HepG2 (cell line): ENCODE results near the gene TBC1D14. TPM values are rescaled to one million over a fixed set of nuclear protein-coding genes. Genes with fewer than 3 reads are reported as not detected.

ENCODE experiments used
- ATAC-seq: fragments of 200-7000 bp; cut with Tn5 transposase; 3 replicates; pipeline ENCODE4 v1.9.1; 2020; ENCODE audit warnings: mild to moderate bottlenecking, moderate library complexity
- BruUV-seq: library from RNA; stranded (reverse); fragments of 400-500 nt; replicated peaks from 2 replicates; lab custom pipeline; 2021; lab: Mats Ljungman, UMichigan
- CTCF ChIA-PET: fragments of 300-600 bp; formaldehyde crosslinking; extraction: SDS; loops from one replicate; lab custom pipeline; 2021; ENCODE audit warnings: low total read pairs, inconsistent platforms, low intra/inter-chr PET ratio; lab: Yijun Ruan, JAX
- POLR2A ChIA-PET: fragments of 350-600 bp; sonication (Branson Sonifier 250); formaldehyde crosslinking; loops from one replicate; lab custom pipeline; 2020; ENCODE audit warnings: antibody characterized with exemption, inconsistent platforms; lab: Yijun Ruan, JAX
- DNase-seq: peaks from one replicate; pipeline ENCODE4 v3.0.0-alpha.2; 2015; ENCODE audit warnings: low spot score
- FAIRE-seq: peaks from 3 replicates; lab custom pipeline; 2011; peaks lifted over from hg19 to GRCh38; lab: Jason Lieb, UNC
- H2AFZ ChIP-seq: one replicate; pipeline ENCODE4 v1.6.1; 2011; ENCODE audit warnings: low read length, inconsistent platforms
- H3K27ac ChIP-seq: fragments of 300-600 bp; 3 replicates; pipeline ENCODE4 v1.8.0; 2011; ENCODE audit warnings: mixed run types, mild to moderate bottlenecking, mixed read lengths, low read length, inconsistent platforms; ENCODE audit not compliant: insufficient read depth; ENCODE audit errors: extremely low read length
- H3K27me3 ChIP-seq, 2 experiments: fragments of 200-600 bp in 1 of 2; 2 replicates in 1 of 2; 3 replicates in 1 of 2; pipeline versions ENCODE4 v1.6.0 to v1.8.0; 2011; ENCODE audit warnings: low read length in 2 of 2, mild to moderate bottlenecking in 2 of 2, moderate library complexity in 2 of 2, inconsistent platforms in 1 of 2; ENCODE audit not compliant: insufficient read depth in 2 of 2, control insufficient read depth in 1 of 2
- H3K36me3 ChIP-seq, 2 experiments: fragments of 200-600 bp in 1 of 2; replicated peaks in 1 of 2; 2 replicates in 1 of 2; 3 replicates in 1 of 2; pipeline versions ENCODE4 v1.5.1 to v1.8.0; 2011; ENCODE audit warnings: low read length in 2 of 2, inconsistent platforms in 1 of 2; ENCODE audit not compliant: insufficient read depth in 2 of 2, control insufficient read depth in 1 of 2
- H3K4me1 ChIP-seq: 2 replicates; pipeline ENCODE4 v1.5.1; 2012; ENCODE audit warnings: low read length, inconsistent platforms; ENCODE audit not compliant: insufficient read depth
- H3K4me2 ChIP-seq: 2 replicates; pipeline ENCODE4 v1.6.0; 2011; ENCODE audit warnings: low read depth, low read length, inconsistent platforms
- H3K4me3 ChIP-seq, 3 experiments: fragments of 200-600 bp in 1 of 3; sonication (generic), shearing (Covaris generic) in 1 of 3; replicated peaks in 1 of 3; 2 replicates each; pipeline ENCODE4 v1.5.1; 2011 to 2016; ENCODE audit warnings: low read length in 3 of 3, inconsistent platforms in 2 of 3, low read depth in 2 of 3, mild to moderate bottlenecking in 2 of 3, control low read depth in 1 of 3, mixed read lengths in 1 of 3; ENCODE audit not compliant: insufficient read depth in 1 of 3
- H3K79me2 ChIP-seq: one replicate; pipeline ENCODE4 v1.6.1; 2011; ENCODE audit warnings: low read length, inconsistent platforms; ENCODE audit not compliant: insufficient read depth
- H3K9ac ChIP-seq: 2 replicates; pipeline ENCODE4 v1.6.0; 2011; ENCODE audit warnings: mild to moderate bottlenecking, low read depth, low read length, inconsistent platforms; ENCODE audit not compliant: insufficient read depth
- H3K9me3 ChIP-seq: 2 replicates; pipeline ENCODE4 v1.5.1; 2012; ENCODE audit warnings: mild to moderate bottlenecking, low read length
- H4K20me1 ChIP-seq: 2 replicates; pipeline ENCODE4 v1.6.0; 2011; ENCODE audit warnings: inconsistent platforms, mild to moderate bottlenecking, low read length, moderate library complexity; ENCODE audit not compliant: insufficient read depth
- BHLHE40 ChIP-seq: IDR thresholded peaks from 2 replicates; pipeline ENCODE4 v1.6.1; 2011; ENCODE audit warnings: low read length, improper control_type of control experiment
- FIP1L1 ChIP-seq: fragments of 200-400 bp; formaldehyde crosslinking; IDR thresholded peaks from 2 replicates; pipeline ENCODE4 v1.6.1; 2018; ENCODE audit warnings: low read depth, mild to moderate bottlenecking, low read length, moderate library complexity, borderline replicate concordance; ENCODE audit not compliant: insufficient read depth
- FOXA3 ChIP-seq: IDR thresholded peaks from 2 replicates; pipeline ENCODE4 v1.6.1; 2016; ENCODE audit warnings: missing genetic modification reagents, missing compliant biosample characterization
- IKZF5 ChIP-seq: IDR thresholded peaks from 2 replicates; pipeline ENCODE4 v1.6.1; 2018; ENCODE audit warnings: missing genetic modification reagents, mild to moderate bottlenecking, missing compliant biosample characterization
- NFIB ChIP-seq: sonication (generic); formaldehyde crosslinking; IDR thresholded peaks from 2 replicates; pipeline ENCODE4 v1.9.0; 2021; ENCODE audit warnings: missing genetic modification reagents, mild to moderate bottlenecking, borderline replicate concordance
- PITX1 ChIP-seq: sonication (generic); formaldehyde crosslinking; IDR thresholded peaks from 2 replicates; pipeline ENCODE4 v1.5.1; 2020; ENCODE audit warnings: mild to moderate bottlenecking, missing genetic modification reagents
- RCOR2 ChIP-seq: IDR thresholded peaks from 2 replicates; pipeline ENCODE4 v1.6.1; 2016; ENCODE audit warnings: missing biosample characterization, missing genetic modification reagents
- SMYD3 ChIP-seq: sonication (generic); formaldehyde crosslinking; IDR thresholded peaks from 2 replicates; pipeline ENCODE4 v1.8.1; 2023; ENCODE audit warnings: mild to moderate bottlenecking, missing genetic modification reagents
- SPEN ChIP-seq: sonication (generic); formaldehyde crosslinking; IDR thresholded peaks from 2 replicates; pipeline ENCODE4 v1.5.1; 2020; ENCODE audit warnings: low read depth, mild to moderate bottlenecking, missing genetic modification reagents
- TEAD2 ChIP-seq: sonication (generic); formaldehyde crosslinking; IDR thresholded peaks from 2 replicates; pipeline ENCODE4 v1.9.0; 2021; ENCODE audit warnings: missing genetic modification reagents
- ZBTB43 ChIP-seq: sonication (generic); formaldehyde crosslinking; conservative IDR thresholded peaks from 2 replicates; pipeline ENCODE4 v1.4.0; 2020; ENCODE audit warnings: missing genetic modification reagents
- ZFX ChIP-seq: sonication (generic); formaldehyde crosslinking; IDR thresholded peaks from 2 replicates; pipeline ENCODE4 v1.4.0; 2020; ENCODE audit warnings: mild to moderate bottlenecking, low read depth, missing genetic modification reagents, moderate library complexity
- ZNF101 ChIP-seq: sonication (generic); formaldehyde crosslinking; IDR thresholded peaks from 2 replicates; pipeline ENCODE4 v1.4.0; 2020; ENCODE audit warnings: mild to moderate bottlenecking, low read depth, missing genetic modification reagents, borderline replicate concordance
- ZNF234 ChIP-seq: sonication (generic); formaldehyde crosslinking; conservative IDR thresholded peaks from 2 replicates; pipeline ENCODE4 v1.5.1; 2020; ENCODE audit warnings: mild to moderate bottlenecking, missing genetic modification reagents
- ZNF337 ChIP-seq: sonication (generic); formaldehyde crosslinking; IDR thresholded peaks from 2 replicates; pipeline ENCODE4 v1.5.1; 2020; ENCODE audit warnings: missing genetic modification reagents, low read depth, mild to moderate bottlenecking, borderline replicate concordance
- ZNF350 ChIP-seq: sonication (generic); formaldehyde crosslinking; IDR thresholded peaks from 2 replicates; pipeline ENCODE4 v1.4.0; 2020; ENCODE audit warnings: mild to moderate bottlenecking, low read depth, missing genetic modification reagents, borderline replicate concordance
- ZNF652 ChIP-seq: IDR thresholded peaks from 2 replicates; pipeline ENCODE4 v1.6.1; 2016; ENCODE audit warnings: low read depth, borderline replicate concordance
- ZNF710 ChIP-seq: sonication (generic); formaldehyde crosslinking; IDR thresholded peaks from 2 replicates; pipeline ENCODE4 v1.5.0; 2020; ENCODE audit warnings: mild to moderate bottlenecking, missing genetic modification reagents, borderline replicate concordance
- ZNF782 ChIP-seq: sonication (generic); formaldehyde crosslinking; IDR thresholded peaks from 2 replicates; pipeline ENCODE4 v1.4.0; 2020; ENCODE audit warnings: missing genetic modification reagents, mild to moderate bottlenecking, borderline replicate concordance
- WGBS: methylation state at CpG from one replicate; pipeline ENCODE4 v1.1.6; 2017; ENCODE audit warnings: low lambda C conversion rate; 5-methylcytosine and 5-hydroxymethylcytosine counted together
- in situ Hi-C: cut with HindIII; loops from 2 replicates; pipeline ENCODE4 v1.10.0; 2017; ENCODE audit warnings: low pct_unique_long_range_greater_than_20kb; ENCODE audit not compliant: extremely low pct_ligation_motif_present
- intact Hi-C: fragments of 100-400 bp; cut with micrococcal nuclease; formaldehyde crosslinking; loops from one replicate; pipeline ENCODE4 v1.10.0; 2022; ENCODE audit not compliant: unreplicated experiment
- polyA plus RNA-seq, 8 experiments: library from polyadenylated mRNA; depleted of rRNA in 3 of 8; stranded (reverse) in 7 of 8; unstranded in 1 of 8; fragments of >200 nt; fragmentation: Illumina TruSeq in 4 of 8; extraction: Trizol in 4 of 8; gene quantifications; 2 replicates each; pipeline versions ENCODE4 v1.2.1 to v1.2.3, GENCODE V29; 2011 to 2016; ENCODE audit warnings: low read depth in 4 of 8, missing spikeins in 1 of 8, mixed read lengths in 1 of 8; ENCODE audit not compliant: insufficient read depth in 1 of 8
- total RNA-seq, 5 experiments: library from RNA; depleted of rRNA; stranded (reverse); fragments of >200 nt; fragmentation: Illumina TruSeq; extraction: Trizol; gene quantifications; 2 replicates each; pipeline ENCODE4 v1.2.3, GENCODE V29; 2016; ENCODE audit warnings: low read depth in 1 of 5
- TF ChIP-seq, protein P1 (sequence below): sonication (generic); formaldehyde crosslinking; IDR thresholded peaks from 2 replicates; pipeline ENCODE4 v1.4.0; 2020; ENCODE audit warnings: missing genetic modification reagents

TBC1D14 gene
- total and polyA plus RNA-seq, 2 of the 13 experiments (the other 11 are each of a cell fraction or from before 2014, with no cell fraction given): 29.5 to 46.5 TPM

GRCh38 chr4:6957148-6957520, 47.5 kb downstream of the TBC1D14 start:
- WGBS: 19% methylated on average over 5 of the region's 6 CpGs
- no peak for FAIRE-seq
- Histone ChIP-seq H3K4me2 (peak overlapping the region; percentile 38; the same call in 1 of the 2 replicates), H3K4me3 (no peak overlapping the region), H3K79me2 (peaks cover 81% of the 10 kb centered on the region), H3K4me1 (peaks cover 31% of the 10 kb centered on the region), H3K9ac (no peak overlapping the region), H3K9me3 (no peaks in the 10 kb centered on the region), H3K27ac (peak overlapping the region; percentile 55), H3K27me3 (no peaks in the 10 kb centered on the region), H3K36me3 (peaks cover 4% of the 10 kb centered on the region in 2 experiments; a peak in 3 of 5 replicates), H4K20me1 (peaks cover under 1% of the 10 kb centered on the region; the same call in 1 of the 2 replicates), H2AFZ (no peak overlapping the region)
- BruUV-seq: no TSS peak
- intact Hi-C loops: no loop called here
- CTCF ChIA-PET: no interaction called here
- in situ Hi-C loops: no loop called here
- peak; percentile 44 for ATAC-seq
- POLR2A ChIA-PET: no interaction called here
- DNase-seq: no peak
- TF ChIP-seq ZFX (CRISPR knock-in tag): no peak
- TF ChIP-seq, protein P1, sequence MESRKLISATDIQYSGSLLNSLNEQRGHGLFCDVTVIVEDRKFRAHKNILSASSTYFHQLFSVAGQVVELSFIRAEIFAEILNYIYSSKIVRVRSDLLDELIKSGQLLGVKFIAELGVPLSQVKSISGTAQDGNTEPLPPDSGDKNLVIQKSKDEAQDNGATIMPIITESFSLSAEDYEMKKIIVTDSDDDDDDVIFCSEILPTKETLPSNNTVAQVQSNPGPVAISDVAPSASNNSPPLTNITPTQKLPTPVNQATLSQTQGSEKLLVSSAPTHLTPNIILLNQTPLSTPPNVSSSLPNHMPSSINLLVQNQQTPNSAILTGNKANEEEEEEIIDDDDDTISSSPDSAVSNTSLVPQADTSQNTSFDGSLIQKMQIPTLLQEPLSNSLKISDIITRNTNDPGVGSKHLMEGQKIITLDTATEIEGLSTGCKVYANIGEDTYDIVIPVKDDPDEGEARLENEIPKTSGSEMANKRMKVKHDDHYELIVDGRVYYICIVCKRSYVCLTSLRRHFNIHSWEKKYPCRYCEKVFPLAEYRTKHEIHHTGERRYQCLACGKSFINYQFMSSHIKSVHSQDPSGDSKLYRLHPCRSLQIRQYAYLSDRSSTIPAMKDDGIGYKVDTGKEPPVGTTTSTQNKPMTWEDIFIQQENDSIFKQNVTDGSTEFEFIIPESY (CRISPR knock-in tag): peak; percentile 87
- TF ChIP-seq IKZF5 (CRISPR knock-in tag): peak; percentile 73
- TF ChIP-seq PITX1 (CRISPR knock-in tag): no peak
- no peak for TF ChIP-seq TEAD2
- TF ChIP-seq FOXA3 (CRISPR knock-in tag): peak; percentile 86
- TF ChIP-seq ZNF337 (CRISPR knock-in tag): no peak
- no peak for TF ChIP-seq ZNF710 (CRISPR knock-in tag)
- 0 out of 2 replicates have a peak, but pooled peaks have one; percentile 42 for TF ChIP-seq RCOR2
- TF ChIP-seq FIP1L1: no peak
- no peak for TF ChIP-seq ZNF350
- TF ChIP-seq ZNF782 (CRISPR knock-in tag): no peak
- TF ChIP-seq SPEN (CRISPR knock-in tag): no peak
- TF ChIP-seq ZNF652 (CRISPR knock-in tag): no peak
- no peak for TF ChIP-seq BHLHE40
- TF ChIP-seq ZBTB43: 0 out of 2 replicates have a peak, but pooled peaks have one; percentile 24
- TF ChIP-seq SMYD3 (CRISPR knock-in tag): no peak
- TF ChIP-seq NFIB (CRISPR knock-in tag): no peak
- no peak for TF ChIP-seq ZNF101
- TF ChIP-seq ZNF234 (CRISPR knock-in tag): no peak
